Adipocyte (in vitro differentiated cells): ENCODE results near the gene KDM4C.

Experiments used
- DNase-seq: peaks from one replicate; pipeline ENCODE4 v3.0.0-alpha.2; 2015; ENCODE audit warnings: low read depth
- H3K27me3 ChIP-seq: replicated peaks from 2 replicates; pipeline ENCODE4 v1.7.0; 2013; ENCODE audit warnings: mild to moderate bottlenecking, low read length, moderate library complexity; ENCODE audit not compliant: control insufficient read depth, insufficient read depth
- H3K36me3 ChIP-seq: 2 replicates; pipeline ENCODE4 v1.7.0; 2013; ENCODE audit warnings: low read length, mild to moderate bottlenecking, moderate library complexity; ENCODE audit not compliant: control insufficient read depth, insufficient read depth, severe bottlenecking
- H3K4me1 ChIP-seq: 2 replicates; pipeline ENCODE4 v1.7.0; 2013; ENCODE audit warnings: mild to moderate bottlenecking, low read length, moderate library complexity; ENCODE audit not compliant: control insufficient read depth, insufficient read depth
- H3K4me3 ChIP-seq: 2 replicates; pipeline ENCODE4 v1.7.0; 2013; ENCODE audit warnings: mild to moderate bottlenecking, low read length, moderate library complexity
- H3K9ac ChIP-seq: 2 replicates; pipeline ENCODE4 v1.7.0; 2013; ENCODE audit warnings: mild to moderate bottlenecking, low read length, moderate library complexity
- H3K9me3 ChIP-seq: 2 replicates; pipeline ENCODE4 v1.7.0; 2013; ENCODE audit warnings: mild to moderate bottlenecking, low read length, moderate library complexity; ENCODE audit not compliant: control insufficient read depth

Gene KDM4C

DNA sequence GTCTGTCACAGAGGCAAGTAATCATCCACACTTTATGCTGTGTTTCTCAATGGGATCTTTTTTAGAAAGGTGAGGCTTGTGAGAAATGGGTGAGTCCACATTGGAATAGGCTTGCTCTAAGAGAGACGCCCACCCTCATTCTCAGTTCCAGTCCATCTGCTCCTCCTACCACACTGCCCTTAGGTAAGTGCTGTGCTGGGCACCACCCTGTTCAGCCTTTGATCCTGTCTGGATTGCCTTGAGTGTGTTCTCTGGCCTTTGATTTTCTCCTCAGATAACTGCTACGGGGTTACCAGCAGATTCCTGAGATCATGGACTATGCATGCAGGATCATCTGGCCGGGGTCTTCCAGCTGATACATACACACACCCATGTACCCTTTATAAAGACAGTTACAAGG, 328.6 kb downstream of the KDM4C start:
- no peak for DNase-seq
- Histone ChIP-seq H3K4me1 (peaks cover 12% of the 10 kb centered on the region), H3K9me3 (no peaks in the 10 kb centered on the region), H3K9ac (no peak overlapping the region), H3K36me3 (peaks cover 10% of the 10 kb centered on the region), H3K4me3 (no peak overlapping the region), H3K27me3 (no peaks in the 10 kb centered on the region)

DNA sequence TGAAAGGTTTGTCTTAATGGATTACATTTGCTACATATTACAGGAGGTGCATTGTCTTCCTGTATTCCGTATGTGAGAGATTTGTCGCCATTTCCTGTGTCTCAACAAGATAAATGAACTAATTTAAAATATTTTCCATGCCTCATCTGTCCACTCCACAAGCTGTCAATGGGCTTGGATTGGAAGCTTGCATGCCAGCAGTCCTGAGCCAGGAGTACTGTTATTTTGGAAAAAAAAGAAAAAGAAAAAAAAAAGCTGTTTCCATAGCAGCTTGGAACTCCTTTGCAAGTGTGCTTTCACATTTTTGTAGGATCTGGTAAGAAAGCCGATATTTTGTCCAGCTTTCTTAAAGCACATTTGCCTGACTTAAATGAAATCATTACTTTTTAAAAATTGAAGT, 330.8 kb downstream of the KDM4C start:
- Histone ChIP-seq H3K36me3 (peaks cover 10% of the 10 kb centered on the region), H3K27me3 (no peaks in the 10 kb centered on the region), H3K9me3 (no peaks in the 10 kb centered on the region), H3K4me3 (no peak overlapping the region), H3K4me1 (peaks cover 12% of the 10 kb centered on the region), H3K9ac (no peak overlapping the region)
- DNase-seq, result no peak

DNA sequence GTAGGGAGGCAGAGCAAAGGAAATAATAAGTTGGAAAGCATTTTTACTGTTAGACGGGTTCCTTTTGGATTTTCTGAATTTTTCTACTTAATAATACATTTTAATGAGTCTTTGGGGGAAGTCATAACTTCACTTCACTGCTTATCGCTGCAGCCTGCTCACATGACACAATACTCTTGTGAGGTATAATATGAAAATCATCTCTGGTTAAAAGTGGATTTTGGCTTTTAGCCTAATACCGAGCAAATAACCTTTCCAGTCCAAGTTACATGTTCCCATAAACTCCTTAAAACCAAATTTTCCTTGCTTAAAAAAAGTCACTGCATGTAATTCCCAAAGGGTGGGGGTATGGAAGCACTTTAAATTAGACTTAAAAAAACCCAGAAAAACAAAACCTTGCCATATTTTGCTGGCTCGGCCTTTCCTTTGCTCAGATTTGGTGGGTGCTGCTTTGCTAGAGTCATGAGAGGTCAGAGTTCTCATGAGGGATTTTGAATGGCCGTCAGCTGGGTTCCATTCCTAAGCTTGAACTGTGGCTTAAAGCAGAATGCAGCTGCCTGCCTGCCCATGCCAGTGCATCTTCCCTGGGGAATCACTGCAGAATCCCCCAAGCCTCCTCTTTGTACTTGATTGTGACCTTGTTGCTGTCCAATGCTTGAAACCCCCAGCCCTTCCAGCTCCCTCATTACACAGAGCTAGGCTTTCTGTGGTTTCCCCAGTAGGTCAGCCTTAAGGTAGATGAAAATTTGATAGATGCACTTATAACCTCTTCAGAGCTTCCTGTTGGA, 331.8 kb downstream of the KDM4C start:
- Histone ChIP-seq H3K4me3 (no peak overlapping the region), H3K4me1 (peaks cover 12% of the 10 kb centered on the region), H3K27me3 (no peaks in the 10 kb centered on the region), H3K36me3 (peaks cover 10% of the 10 kb centered on the region), H3K9me3 (no peaks in the 10 kb centered on the region), H3K9ac (no peak overlapping the region)
- DNase-seq, result no peak

- no peak overlapping the region for H3K9ac ChIP-seq
- no peaks in the 10 kb centered on the region for H3K36me3 ChIP-seq
- peaks cover 26% of the 10 kb centered on the region for H3K4me1 ChIP-seq
- no peak overlapping the region for H3K4me3 ChIP-seq
- no peaks in the 10 kb centered on the region for H3K27me3 ChIP-seq
- H3K9me3 ChIP-seq, result no peaks in the 10 kb centered on the region
- DNase-seq, result no peak
These were observed 335.3 kb downstream of the KDM4C start for GRCh38 chr9:7093040-7093439.

DNA sequence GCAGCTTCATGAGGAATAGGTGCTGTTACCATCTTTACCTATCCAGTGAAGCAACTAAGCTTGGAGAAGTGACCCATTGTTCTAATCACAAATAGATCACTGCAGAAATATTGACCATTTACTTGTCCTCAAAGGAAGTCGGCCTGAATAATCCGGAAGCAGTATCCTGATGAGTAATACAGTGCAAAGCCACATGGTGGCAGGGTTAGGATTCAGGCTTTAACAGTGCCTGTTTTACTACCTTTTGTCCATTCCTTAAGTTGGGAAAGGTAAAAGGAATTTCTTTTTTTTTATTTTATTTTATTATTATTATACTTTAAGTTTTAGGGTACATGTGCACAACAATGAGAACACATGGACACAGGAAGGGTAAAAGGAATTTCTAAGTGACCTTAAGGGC, 336.3 kb downstream of the KDM4C start:
- H3K36me3 ChIP-seq, result no peaks in the 10 kb centered on the region
- no peak overlapping the region for H3K4me3 ChIP-seq
- H3K4me1 ChIP-seq, result peaks cover 28% of the 10 kb centered on the region
- no peak for DNase-seq
- no peak overlapping the region for H3K9ac ChIP-seq
- no peaks in the 10 kb centered on the region for H3K9me3 ChIP-seq
- no peaks in the 10 kb centered on the region for H3K27me3 ChIP-seq

- H3K4me1 ChIP-seq, result peaks cover 23% of the 10 kb centered on the region
- no peaks in the 10 kb centered on the region for H3K9me3 ChIP-seq
- H3K27me3 ChIP-seq, result no peaks in the 10 kb centered on the region
- no peaks in the 10 kb centered on the region for H3K36me3 ChIP-seq
- DNase-seq, result no peak
- no peak overlapping the region for H3K4me3 ChIP-seq
- H3K9ac ChIP-seq, result no peak overlapping the region
These were observed 336.8 kb downstream of the KDM4C start for GRCh38 chr9:7094576-7094975.

DNA sequence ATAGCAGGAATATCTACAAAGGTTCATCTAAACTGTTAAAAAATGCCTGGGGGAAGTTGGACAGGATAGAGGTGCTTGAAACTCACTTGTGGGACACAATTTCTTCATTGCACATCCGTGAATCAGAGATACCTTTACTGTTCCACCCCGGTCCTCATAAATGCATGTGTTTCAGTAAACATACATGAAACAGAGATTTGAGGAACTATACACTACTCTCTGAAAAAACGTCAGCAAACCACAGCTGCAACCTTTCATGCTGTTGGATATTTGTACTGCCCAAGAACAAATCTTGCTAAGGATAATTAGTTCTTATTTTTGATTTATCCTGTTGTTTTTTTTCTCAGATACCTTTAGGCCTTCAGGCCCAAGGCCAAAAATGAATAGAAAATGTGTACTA, 337.3 kb downstream of the KDM4C start:
- Histone ChIP-seq H3K4me3 (no peak overlapping the region), H3K36me3 (no peaks in the 10 kb centered on the region), H3K4me1 (peaks cover 22% of the 10 kb centered on the region), H3K27me3 (no peaks in the 10 kb centered on the region), H3K9ac (no peak overlapping the region), H3K9me3 (no peaks in the 10 kb centered on the region)
- DNase-seq, result no peak

DNA sequence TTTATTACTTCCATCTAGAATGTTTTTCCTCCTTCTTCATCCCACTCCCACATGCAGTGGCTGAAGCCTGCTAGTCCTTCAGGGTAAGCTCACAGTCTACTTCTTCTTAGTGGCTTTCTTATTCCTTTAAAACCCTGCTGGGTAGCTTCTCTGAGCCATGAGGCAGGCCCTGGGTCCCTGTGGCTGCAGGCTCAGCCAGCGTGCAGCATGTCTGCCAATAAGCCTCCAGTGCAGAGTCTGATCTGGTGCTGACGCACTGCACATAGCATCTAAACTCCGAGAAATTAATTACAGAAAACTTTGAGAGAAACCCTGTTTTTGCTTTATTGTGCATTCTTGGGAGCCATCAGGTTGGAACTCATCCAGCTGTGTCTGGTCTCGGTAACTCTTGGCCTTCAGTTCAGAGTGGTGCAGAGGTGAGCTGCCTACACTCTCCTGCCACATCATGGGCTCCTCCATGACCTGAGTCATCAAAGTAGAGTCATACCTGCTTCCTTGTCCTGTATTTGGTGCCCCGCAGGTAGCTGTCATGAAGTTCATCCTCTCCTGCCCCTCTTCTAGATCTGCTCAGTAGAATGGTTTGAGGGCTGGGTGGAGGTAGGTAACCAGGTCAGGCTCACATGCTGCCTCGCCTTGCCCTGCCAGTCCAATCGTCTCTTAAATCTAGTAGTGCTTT, 339.4 kb downstream of the KDM4C start:
- no peak overlapping the region for H3K9ac ChIP-seq
- no peaks in the 10 kb centered on the region for H3K27me3 ChIP-seq
- no peaks in the 10 kb centered on the region for H3K9me3 ChIP-seq
- no peaks in the 10 kb centered on the region for H3K36me3 ChIP-seq
- H3K4me1 ChIP-seq, result peaks cover 22% of the 10 kb centered on the region
- peak overlapping the region; percentile 16 for H3K4me3 ChIP-seq
- DNase-seq, result no peak

DNA sequence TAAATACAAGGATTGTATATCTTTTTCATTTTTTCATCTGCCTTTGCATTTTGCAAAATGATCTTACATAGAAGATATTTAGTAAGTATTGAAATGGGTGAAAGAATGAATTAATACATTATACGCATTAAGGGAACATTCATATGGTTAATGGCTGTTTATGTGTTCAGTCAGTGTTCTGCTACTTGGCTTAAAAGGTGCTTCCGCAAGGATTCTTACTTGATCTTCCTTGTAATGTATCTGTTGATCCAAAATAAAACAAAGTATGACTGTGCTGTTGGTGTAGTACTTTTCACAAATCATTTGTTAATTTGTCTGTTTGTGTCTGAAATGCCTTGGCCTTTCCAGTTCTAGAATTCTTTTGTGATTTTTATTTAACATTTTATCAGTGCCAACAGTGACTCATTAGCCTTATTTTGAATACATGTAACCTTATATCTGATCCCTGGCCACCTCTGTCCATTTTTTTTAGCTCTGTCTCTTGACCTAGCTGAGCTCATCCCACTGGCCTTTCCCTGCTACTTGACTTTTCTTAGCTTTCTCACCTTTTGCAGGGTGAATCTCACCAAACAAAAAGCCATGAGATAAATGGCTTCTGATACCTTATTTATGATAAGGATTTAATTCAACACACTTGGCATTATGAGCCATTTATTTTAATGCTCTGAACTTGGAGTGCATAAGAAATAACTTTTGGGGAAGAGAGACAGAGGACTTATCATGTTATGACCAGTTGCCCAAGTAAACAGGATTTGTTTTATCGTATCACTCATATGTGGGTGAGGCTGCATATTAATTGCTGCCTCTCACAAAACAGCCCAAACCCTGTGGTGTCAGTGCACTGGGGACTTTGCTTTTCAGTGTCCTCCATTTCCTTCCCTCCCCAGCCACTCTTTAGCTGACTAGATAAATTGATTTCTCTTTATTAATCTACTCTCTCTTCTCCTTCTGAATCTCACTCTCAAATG, 340.3 kb downstream of the KDM4C start:
- peaks cover 22% of the 10 kb centered on the region for H3K4me1 ChIP-seq
- peak overlapping the region; percentile 16 for H3K4me3 ChIP-seq
- H3K9me3 ChIP-seq, result no peaks in the 10 kb centered on the region
- peak; percentile 10 for DNase-seq
- no peak overlapping the region for H3K9ac ChIP-seq
- H3K36me3 ChIP-seq, result no peaks in the 10 kb centered on the region
- H3K27me3 ChIP-seq, result no peaks in the 10 kb centered on the region

DNA sequence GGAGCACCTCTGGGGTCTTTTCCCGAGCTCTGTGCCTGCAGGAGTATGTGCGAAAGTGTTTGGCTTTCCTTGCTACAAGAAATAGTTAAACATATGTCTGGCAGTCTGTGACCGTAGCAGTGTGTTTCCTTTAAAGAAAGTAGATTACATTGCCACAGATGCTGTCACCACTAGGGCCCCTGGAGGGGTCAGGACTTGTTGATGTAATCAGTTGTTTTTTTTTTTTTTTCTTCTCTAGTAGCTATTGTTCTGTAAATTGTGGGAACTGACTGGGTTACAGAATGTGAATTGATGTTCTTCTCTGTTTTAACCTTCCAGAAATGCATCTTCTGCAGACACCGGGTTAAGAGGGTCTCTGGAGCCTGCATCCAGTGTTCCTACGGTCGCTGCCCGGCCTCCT, 345.6 kb downstream of the KDM4C start:
- Histone ChIP-seq H3K4me3 (no peak overlapping the region), H3K27me3 (no peaks in the 10 kb centered on the region), H3K4me1 (peaks cover 4% of the 10 kb centered on the region), H3K9me3 (no peaks in the 10 kb centered on the region), H3K9ac (no peak overlapping the region), H3K36me3 (peaks cover 17% of the 10 kb centered on the region)
- no peak for DNase-seq

GRCh38 chr9:7103771-7104170, 346.0 kb downstream of the KDM4C start:
- Histone ChIP-seq H3K9ac (no peak overlapping the region), H3K36me3 (peaks cover 17% of the 10 kb centered on the region), H3K9me3 (no peaks in the 10 kb centered on the region), H3K4me1 (peaks cover under 1% of the 10 kb centered on the region), H3K4me3 (no peak overlapping the region), H3K27me3 (no peaks in the 10 kb centered on the region)
- DNase-seq, result peak; percentile 5
